Stomach (tissue), 9 donors: ENCODE data around the gene CHGA. TPM values are rescaled to one million over a fixed set of nuclear protein-coding genes. Genes with fewer than 3 reads are reported as not detected.

Source experiments
- DNase-seq, 2 donors: peaks; one replicate each; pipeline versions ENCODE4 v3.0.0 to v3.0.0-alpha.2; 2013 to 2019
- H3K27ac ChIP-seq, 5 donors: fragments of 200-600 bp in 4 of 5; sonication (generic) in 4 of 5; one replicate each; pipeline ENCODE4 v1.5.1; 2013 to 2019; ENCODE audit warnings: mild to moderate bottlenecking in 1 of 5, moderate library complexity in 1 of 5
- H3K27me3 ChIP-seq, 3 donors: fragments of 200-600 bp; sonication (generic); one replicate each; pipeline ENCODE4 v1.5.1; 2017 to 2019; ENCODE audit warnings: mixed run types in 1 of 3
- H3K36me3 ChIP-seq, 4 donors: fragments of 200-600 bp; sonication (generic); 1 replicate in 3 of 4; 2 replicates in 1 of 4; pipeline ENCODE4 v1.5.1; 2016 to 2019
- H3K4me1 ChIP-seq, 4 donors: fragments of 200-600 bp; sonication (generic); one replicate each; pipeline ENCODE4 v1.5.1; 2016 to 2019
- H3K4me3 ChIP-seq, 4 donors: fragments of 200-600 bp; sonication (generic) in 3 of 4; one replicate each; pipeline ENCODE4 v1.5.1; 2016 to 2019; ENCODE audit warnings: mild to moderate bottlenecking in 1 of 4
- H3K9me3 ChIP-seq, 4 donors: fragments of 200-600 bp; sonication (generic); one replicate each; pipeline ENCODE4 v1.5.1; 2016 to 2019
- CTCF ChIP-seq, 7 experiments: fragments of 450-650 bp in 4 of 7; fragments of 200-600 bp in 3 of 7; sonication (generic) in 3 of 7; IDR thresholded peaks; one replicate each; pipeline ENCODE4 v1.5.1; 2016 to 2019; ENCODE audit warnings: antibody characterized with exemption in 7 of 7, control low read depth in 2 of 7, mild to moderate bottlenecking in 1 of 7
- EP300 ChIP-seq: sonication (generic); formaldehyde crosslinking; IDR thresholded peaks from one replicate; pipeline ENCODE4 v1.6.1; 2017; ENCODE audit warnings: antibody characterized with exemption
- POLR2A ChIP-seq, 4 donors: fragments of 450-650 bp; IDR thresholded peaks; one replicate each; pipeline ENCODE4 v1.6.1; 2016; ENCODE audit warnings: antibody characterized with exemption in 4 of 4, control low read depth in 2 of 4, mild to moderate bottlenecking in 1 of 4, moderate library complexity in 1 of 4
- POLR2AphosphoS5 ChIP-seq, 3 donors: sonication (generic); formaldehyde crosslinking; IDR thresholded peaks; one replicate each; pipeline ENCODE4 v1.6.1; 2016; ENCODE audit warnings: antibody characterized with exemption in 3 of 3
- WGBS, 5 donors: extraction: QIAGEN DNeasy Blood & Tissue Kit in 3 of 5; methylation state at CpG; one replicate each; pipeline versions ENCODE4 v1.1.5 to v1.1.7; 2013 to 2018; 5-methylcytosine and 5-hydroxymethylcytosine counted together
- intact Hi-C: fragments of 100-400 bp; cut with DNase I; formaldehyde crosslinking; loops from one replicate; pipeline ENCODE4 v1.15.1; 2023; ENCODE audit warnings: low total_unique reads
- polyA plus RNA-seq, 3 donors: library from polyadenylated mRNA; stranded (reverse); fragments of 200-250 nt; gene quantifications; one replicate each; pipeline ENCODE4 v1.2.3, GENCODE V29; 2013
- total RNA-seq, 5 donors: library from RNA; depleted of rRNA; stranded (reverse); fragments of >200 nt; gene quantifications; one replicate each; pipeline versions ENCODE4 v1.1.0 to v1.2.3, GENCODE V29; 2014 to 2016
- donor health status: healthy with polysubstance abuse.
- donor health status: Bipolar disorder and iron deficiency.
- donor health status: healthy.

Gene CHGA
- total and polyA plus RNA-seq, 8 donors = 2.3 to 455 (median 132) TPM

- intact Hi-C loops = no loop called here
- 61 to 74% (median 69%) methylated on average over 14 of the region's 14 CpGs for WGBS, 5 donors
- TF ChIP-seq EP300 = no peak
- TF ChIP-seq POLR2AphosphoS5 (IDR thresholded peaks at IDR 0.05) = no peak
- TF ChIP-seq CTCF (IDR thresholded peaks at IDR 0.05) = no peak
- Histone ChIP-seq H3K27me3 (no peaks in the 10 kb centered on the region), H3K4me1 (peaks cover 13 to 42% (median 21%) of the 10 kb centered on the region in 4 donors), H3K27ac (peak overlapping the region in 3 of 5 donors; percentile 17 to 78 (median 47)), H3K36me3 (peaks cover 3 to 42% (median 35%) of the 10 kb centered on the region in 4 donors), H3K4me3 (no peak overlapping the region), H3K9me3 (no peaks in the 10 kb centered on the region)
- no peak for DNase-seq
These were observed 40.6 kb downstream of the CHGA start for GRCh38 chr14:92963301-92964123.

- Histone ChIP-seq H3K4me1 (peaks cover 13 to 37% (median 21%) of the 10 kb centered on the region in 4 donors), H3K27me3 (no peaks in the 10 kb centered on the region), H3K9me3 (no peaks in the 10 kb centered on the region), H3K27ac (peak overlapping the region in 3 of 5 donors; percentile 17 to 78 (median 47)), H3K4me3 (no peak overlapping the region), H3K36me3 (peaks cover 0 to 33% (median 26%) of the 10 kb centered on the region in 4 donors)
- TF ChIP-seq POLR2A (IDR thresholded peaks at IDR 0.05) (no peak), POLR2AphosphoS5 (IDR thresholded peaks at IDR 0.05) (no peak), CTCF (IDR thresholded peaks at IDR 0.05) (no peak), EP300 (no peak)
- 67 to 76% (median 72%) methylated on average over 9 to 12 of the region's 12 CpGs for WGBS, 5 donors
- intact Hi-C loops = no loop called here
- no peak for DNase-seq
These were observed 41.5 kb downstream of the CHGA start for GRCh38 chr14:92964124-92965109.

GRCh38 chr14:92965281-92965680 is 42.3 kb downstream of the CHGA start:
- Histone ChIP-seq H3K4me3 (no peak overlapping the region), H3K4me1 (peaks cover 13 to 34% (median 21%) of the 10 kb centered on the region in 4 donors), H3K9me3 (no peaks in the 10 kb centered on the region), H3K27ac (peak overlapping the region in 1 of 5 donors; percentile 78), H3K36me3 (peaks cover 0 to 25% (median 21%) of the 10 kb centered on the region in 4 donors), H3K27me3 (no peaks in the 10 kb centered on the region)
- intact Hi-C loops = no loop called here
- WGBS, 5 donors = 67 to 94% (median 88%) methylated on average over 1 of the region's 1 CpG
- no peak for DNase-seq
- no peak for TF ChIP-seq EP300
- TF ChIP-seq CTCF (IDR thresholded peaks at IDR 0.05) = no peak
- TF ChIP-seq POLR2A (IDR thresholded peaks at IDR 0.05) = no peak
- no peak for TF ChIP-seq POLR2AphosphoS5 (IDR thresholded peaks at IDR 0.05)

DNA sequence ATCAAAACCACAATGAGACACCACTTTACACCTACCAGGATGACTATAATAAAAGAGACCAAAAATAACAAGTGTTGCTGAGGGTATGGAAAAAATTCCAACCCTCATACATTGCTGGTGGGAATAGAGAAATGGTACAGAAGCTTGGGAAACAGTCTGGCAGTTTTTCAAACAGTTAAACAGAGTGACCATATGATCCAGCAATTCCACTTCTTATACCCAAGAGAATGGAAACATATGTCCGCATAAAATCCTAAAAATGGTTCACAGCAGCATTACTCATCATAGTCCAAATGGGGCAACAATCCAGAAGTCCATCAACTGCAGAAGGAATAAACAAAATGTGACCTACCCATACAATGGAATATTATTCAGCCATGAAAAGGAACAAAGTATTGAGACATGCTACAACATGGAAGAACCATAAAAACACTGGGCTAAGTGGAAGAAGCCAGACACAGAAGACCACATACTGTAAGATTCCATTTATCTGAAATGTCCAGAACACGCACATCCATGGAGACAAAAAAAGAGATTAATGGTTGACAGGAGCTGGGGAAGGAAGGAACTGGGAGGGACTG is 44.5 kb downstream of the CHGA start:
- Histone ChIP-seq H3K27me3 (no peaks in the 10 kb centered on the region), H3K36me3 (peaks cover 0 to 4% (median 2%) of the 10 kb centered on the region in 4 donors), H3K4me3 (no peak overlapping the region), H3K4me1 (peaks cover 13 to 30% (median 21%) of the 10 kb centered on the region in 4 donors), H3K27ac (no peak overlapping the region), H3K9me3 (no peaks in the 10 kb centered on the region)
- WGBS, 5 donors = 91 to 100% (median 97%) methylated on average over 2 of the region's 2 CpGs
- intact Hi-C loops = no loop called here
- DNase-seq = no peak
- no peak for TF ChIP-seq CTCF (IDR thresholded peaks at IDR 0.05)
- no peak for TF ChIP-seq POLR2A (IDR thresholded peaks at IDR 0.05)
